SKM-1 treated with dmso at 0.1 percent for 144 hours (cell line): ENCODE measurements around the gene USP46.

Experiments used
- DNase-seq: peaks from one replicate; lab custom pipeline; 2025; ENCODE audit not compliant: unreplicated experiment; lab: John Stamatoyannopoulos, UW

Gene USP46

DNA sequence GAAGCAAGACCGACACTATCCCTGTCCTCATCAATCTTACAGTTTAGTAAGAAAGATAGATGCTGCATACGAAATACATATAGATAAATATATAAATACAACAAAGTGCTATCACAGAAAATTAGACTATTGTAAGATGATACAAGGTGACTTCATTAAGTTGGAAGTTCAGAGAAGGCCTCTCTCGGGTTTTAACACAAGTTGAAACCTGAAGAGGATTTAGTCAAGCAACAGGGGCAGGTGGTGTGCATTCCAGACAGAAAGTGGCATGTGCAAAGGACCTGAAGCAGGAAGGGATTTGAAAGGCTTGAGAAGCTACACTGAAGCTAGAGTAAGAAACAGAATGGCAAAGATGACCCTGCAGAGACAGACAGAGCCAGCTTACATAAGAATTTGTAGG, 36.5 kb downstream of the USP46 start:
- DNase-seq, result no peak

GRCh38 chr4:52621567-52621966, 37.5 kb downstream of the USP46 start:
- DNase-seq, result no peak

- DNase-seq, result no peak
Measured at GRCh38 chr4:52619591-52619931, 39.5 kb downstream of the USP46 start.

- no peak for DNase-seq
Measured at GRCh38 chr4:52618795-52619590, 40.1 kb downstream of the USP46 start.

- DNase-seq, result no peak
Measured at GRCh38 chr4:52617336-52618020, 41.6 kb downstream of the USP46 start.

DNA sequence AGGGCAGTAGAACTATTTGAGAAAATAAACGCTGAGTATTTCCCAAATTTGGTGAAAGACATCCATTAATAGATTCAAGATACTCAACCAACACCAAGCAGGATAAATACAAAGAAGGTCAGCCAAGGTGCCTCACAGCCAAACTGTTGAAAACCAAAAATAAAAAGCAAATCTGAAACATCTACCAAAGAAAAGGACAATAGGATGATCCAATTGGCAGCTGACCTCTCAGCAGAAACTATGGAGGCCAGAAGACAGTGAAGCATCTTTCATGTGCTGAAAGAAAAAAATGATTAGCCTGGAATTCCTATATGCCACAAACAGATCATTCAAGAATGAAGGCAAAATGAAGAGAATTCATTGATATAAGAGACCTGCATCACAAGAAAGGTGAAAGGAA, 44.9 kb downstream of the USP46 start:
- DNase-seq, result no peak

DNA sequence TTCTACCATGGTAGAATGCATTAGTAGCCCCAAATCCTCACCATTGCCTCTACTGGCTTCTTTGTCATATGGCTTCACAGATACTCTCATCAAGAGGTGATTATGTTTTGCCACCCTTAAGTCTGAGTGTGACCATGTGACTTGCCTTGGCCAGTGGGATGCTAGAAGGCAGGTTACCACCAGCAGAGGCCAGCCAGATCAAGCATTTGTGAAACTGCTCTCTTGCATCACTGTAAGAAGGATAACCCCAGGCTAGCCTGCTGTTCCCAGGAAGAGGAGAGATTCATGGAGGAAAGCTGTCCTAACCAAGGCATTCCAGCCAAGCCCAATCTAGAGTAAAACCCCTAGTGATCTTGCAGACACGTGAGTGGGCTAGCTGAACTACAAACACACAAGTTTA, 46.8 kb downstream of the USP46 start:
- DNase-seq, result no peak

- no peak for DNase-seq
Measured at GRCh38 chr4:52611030-52611555, 48.0 kb downstream of the USP46 start.

DNA sequence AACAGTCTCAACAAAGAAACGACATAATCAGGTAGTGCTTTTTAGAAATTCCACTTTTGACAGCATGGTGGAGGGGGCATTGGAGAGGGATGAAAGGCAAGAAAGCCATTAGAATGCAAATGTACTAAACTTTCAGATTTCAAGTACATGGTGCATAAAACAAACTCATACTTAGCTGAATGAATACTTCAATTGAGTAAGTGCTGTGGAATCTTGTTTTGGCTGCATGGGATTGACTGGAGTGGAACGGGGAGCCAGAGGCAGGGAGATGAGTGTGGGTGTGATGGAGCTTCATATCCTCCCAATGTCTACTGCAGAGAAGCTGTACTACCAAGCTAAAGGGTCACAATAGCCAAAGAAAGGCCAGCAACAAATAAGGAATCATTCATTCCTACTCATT, 52.4 kb downstream of the USP46 start:
- DNase-seq, result no peak

DNA sequence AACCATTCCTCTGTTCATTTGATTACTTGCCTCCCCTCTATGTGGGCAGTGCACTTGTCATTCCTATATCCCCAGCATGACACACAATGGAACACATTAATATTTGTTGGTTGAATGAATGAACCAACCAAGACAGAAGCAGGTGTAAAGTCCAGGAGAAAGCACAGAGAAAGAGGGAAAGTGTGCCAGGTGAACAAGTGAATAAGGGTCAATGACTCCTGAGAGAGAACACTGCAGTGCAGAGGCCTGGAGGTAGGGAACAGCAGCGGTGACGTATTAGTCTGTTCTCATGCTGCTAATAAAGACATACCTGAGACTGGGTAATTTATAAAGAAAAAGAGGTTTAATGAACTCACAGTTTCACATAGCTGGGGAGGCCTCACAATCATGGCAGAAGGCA, 53.1 kb downstream of the USP46 start:
- DNase-seq, result no peak

DNA sequence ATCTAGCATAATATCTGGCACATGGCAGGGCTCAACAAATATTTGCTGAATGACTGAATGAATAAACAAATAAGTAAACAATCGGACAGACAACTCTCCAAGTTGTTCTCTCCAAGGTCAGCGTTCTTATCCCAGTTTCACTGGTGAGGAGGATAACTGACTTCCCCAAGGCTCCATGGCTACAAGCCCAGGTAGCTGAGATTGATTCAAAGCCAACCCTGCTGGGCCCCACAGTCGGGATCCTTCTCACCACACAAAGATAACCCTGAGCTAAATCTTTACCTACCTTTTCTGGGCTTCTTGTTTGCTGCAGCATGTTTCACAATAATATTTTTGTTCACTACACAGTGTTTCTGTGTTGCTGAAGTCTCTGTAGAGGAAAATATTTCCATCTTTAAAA, 54.9 kb downstream of the USP46 start:
- DNase-seq, result no peak

DNA sequence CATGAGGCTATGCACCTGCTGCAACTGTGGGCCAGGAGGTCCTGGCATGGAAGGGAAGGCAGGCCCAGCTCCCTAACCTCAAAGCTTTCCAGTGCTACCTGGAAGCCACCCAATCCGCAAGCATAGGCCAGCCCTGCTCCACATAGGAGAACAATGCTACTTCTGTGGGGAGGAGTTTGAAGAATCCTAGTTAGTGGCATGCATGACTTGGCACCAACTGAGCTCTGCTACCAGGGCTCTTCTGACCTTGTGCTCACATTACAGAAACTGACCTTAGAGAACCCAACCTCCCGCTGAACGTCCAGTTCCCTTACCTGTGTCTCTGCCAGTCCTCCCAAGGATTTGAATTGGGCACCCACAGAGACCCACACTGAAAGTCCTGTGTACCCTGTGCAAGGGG, 58.8 kb downstream of the USP46 start:
- no peak for DNase-seq

DNA sequence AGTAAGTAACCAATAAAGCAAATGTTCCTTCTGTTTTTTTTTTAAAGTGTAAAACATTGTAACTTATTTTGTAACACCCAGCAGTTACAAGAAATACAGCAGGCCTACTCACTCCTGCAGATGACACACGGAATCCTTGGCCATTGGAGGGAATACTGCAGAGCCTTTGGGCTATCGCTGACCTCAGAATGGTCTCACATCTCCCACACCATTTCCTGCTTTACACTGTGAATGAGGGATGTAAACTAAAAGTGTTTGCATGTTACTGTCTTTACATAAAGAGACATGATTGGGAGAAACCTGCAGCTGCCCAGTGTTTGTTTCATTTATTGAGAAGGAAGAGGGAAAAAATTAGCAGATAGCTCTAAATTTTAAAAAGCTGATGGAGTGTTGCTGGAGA, 64.1 kb downstream of the USP46 start:
- DNase-seq, result no peak

- no peak for DNase-seq
Measured at GRCh38 chr4:52592287-52592686, 66.8 kb downstream of the USP46 start.

GRCh38 chr4:52588771-52589591, 70.1 kb downstream of the USP46 start:
- DNase-seq, result no peak

DNA sequence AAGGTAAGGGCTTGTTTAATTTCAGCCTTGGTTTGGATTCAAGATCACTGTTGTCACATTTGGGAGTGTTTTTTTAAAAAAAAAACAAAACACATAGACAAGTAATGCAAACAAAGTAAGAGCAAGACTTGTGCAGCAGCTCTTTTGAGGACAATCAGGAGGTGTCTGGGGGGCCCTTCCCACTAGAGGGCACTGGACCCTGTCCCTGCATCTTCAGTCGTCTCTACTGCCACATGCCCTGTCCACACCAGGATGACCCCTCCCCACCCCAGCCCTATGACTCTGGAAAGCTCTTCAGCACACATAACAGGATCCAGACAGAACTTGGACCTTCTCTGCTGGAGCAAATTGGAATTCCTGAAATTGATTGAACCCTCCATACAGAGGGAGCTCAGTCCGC, 71.0 kb downstream of the USP46 start:
- DNase-seq, result no peak

DNA sequence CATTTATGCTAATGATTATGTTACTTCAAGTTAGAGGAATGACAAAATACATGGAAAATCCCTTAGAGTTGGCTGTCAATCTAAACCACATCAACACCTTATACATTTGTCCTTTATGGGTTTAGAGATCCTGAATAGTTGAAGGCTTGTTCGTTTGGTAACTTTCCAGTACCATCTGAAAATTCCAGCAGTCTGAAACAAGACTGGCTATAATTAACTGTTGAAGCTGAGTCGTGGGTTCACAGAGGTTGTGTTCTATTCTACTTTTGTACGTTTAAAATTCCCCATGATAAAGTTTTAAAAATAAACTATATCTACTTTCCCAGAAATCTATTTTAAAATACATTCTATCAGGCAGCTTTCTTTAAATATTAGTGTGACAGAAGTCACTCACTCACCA, 73.0 kb downstream of the USP46 start:
- no peak for DNase-seq

- DNase-seq, result no peak
Measured at GRCh38 chr4:52585379-52585778, 73.7 kb downstream of the USP46 start.

GRCh38 chr4:52579602-52580272, 79.4 kb downstream of the USP46 start:
- DNase-seq, result no peak

DNA sequence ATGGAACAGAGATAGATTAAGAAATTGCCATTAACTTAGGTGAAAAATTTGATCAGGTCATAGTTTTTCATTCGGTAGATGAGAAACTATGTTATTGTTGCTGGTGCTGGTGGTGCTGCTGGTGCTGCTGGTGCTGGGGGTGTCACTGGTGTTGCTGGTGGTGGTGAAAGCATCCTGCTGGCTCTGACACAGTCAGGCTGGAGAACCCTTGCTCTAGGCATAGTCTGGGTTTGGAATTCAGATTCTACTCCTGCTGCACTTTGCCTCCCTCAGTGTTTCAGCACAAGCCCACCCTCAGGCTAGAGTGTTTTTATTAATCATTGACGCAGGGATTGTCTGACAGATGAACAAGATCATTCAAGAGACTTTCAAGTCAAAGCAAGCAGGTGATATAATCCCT, 80.2 kb downstream of the USP46 start:
- DNase-seq, result no peak

- no peak for DNase-seq
Measured at GRCh38 chr4:52577624-52577962, 81.5 kb downstream of the USP46 start.
